ENCODE results near the gene GOLGA1.

Gene GOLGA1

GRCh38 chr9:124880501-124880900, 60.4 kb downstream of the GOLGA1 start:
- no peak for TF ChIP-seq CTCF (IDR thresholded peaks at IDR 0.05; ENCODE audit: control insufficient read depth, insufficient read depth, low read depth, low read length, missing control alignments)
- DNase-seq (ENCODE audit: low read depth) = no peak
- H3K4me3 ChIP-seq (ENCODE audit: control insufficient read depth, low read depth, low read length) = no peak overlapping the region

DNA sequence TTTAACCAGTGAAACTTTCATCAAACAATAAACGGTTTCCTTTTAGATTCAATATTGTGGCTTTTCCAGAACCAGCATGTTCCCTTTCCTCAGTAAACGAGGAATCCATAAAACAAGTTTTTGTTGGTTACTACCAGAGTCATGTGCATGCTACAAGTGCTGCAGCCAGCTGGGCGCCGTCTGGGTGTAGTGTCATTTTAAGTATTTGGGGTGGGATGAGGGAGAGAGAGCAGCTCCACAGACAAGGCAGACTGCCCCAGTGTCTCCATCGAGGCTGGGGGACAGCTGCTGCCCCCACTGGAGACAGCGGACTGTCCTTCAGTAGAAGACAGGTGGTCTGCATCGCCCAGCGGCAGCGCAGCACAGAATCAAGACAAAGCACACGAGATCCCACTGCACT, 61.7 kb downstream of the GOLGA1 start:
- H3K4me3 ChIP-seq (ENCODE audit: control insufficient read depth, low read depth, low read length) = no peak overlapping the region
- TF ChIP-seq CTCF (IDR thresholded peaks at IDR 0.05; ENCODE audit: control insufficient read depth, insufficient read depth, low read depth, low read length, missing control alignments) = no peak
- no peak for DNase-seq (ENCODE audit: low read depth)

DNA sequence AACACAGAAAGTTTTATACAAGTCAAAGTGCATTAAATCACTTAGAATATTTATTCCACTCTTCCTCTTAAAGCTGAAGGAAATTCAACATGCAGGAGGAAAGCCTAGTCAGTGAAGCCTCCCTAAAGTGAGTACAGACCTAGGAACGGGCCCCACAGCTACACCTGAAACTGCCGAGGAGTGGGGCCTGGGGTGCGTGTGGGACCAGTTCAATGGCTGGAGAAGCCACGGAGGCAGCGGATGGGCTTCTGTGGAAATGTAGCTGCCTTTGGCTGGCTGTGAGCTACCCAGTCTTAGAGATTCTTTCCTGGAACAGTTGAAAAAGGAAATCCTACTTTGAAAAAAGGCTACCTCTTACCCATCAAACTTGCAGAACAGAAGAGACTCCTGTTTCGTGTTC, 62.4 kb downstream of the GOLGA1 start:
- no peak for DNase-seq (ENCODE audit: low read depth)
- no peak overlapping the region for H3K4me3 ChIP-seq (ENCODE audit: control insufficient read depth, low read depth, low read length)
- no peak for TF ChIP-seq CTCF (IDR thresholded peaks at IDR 0.05; ENCODE audit: control insufficient read depth, insufficient read depth, low read depth, low read length, missing control alignments)

DNA sequence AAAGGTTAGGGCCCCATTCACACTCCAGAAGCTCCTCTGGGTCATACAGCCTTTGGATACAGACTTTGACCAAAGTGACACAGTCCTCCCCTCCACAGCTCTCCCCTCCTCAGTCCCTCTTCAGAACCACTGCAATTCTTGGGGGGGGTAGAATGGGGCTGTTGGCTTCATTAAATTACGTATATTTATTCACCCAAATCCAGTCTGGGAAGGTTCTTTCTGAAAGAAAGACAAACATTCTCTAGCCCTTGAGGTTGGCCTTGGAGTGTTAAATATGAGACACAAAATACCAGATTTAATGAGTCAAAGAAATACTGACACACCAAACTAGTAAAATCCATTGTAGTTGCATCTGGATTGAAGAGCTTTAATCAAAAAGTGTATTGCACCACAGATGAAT, 62.9 kb downstream of the GOLGA1 start:
- TF ChIP-seq CTCF (IDR thresholded peaks at IDR 0.05; ENCODE audit: control insufficient read depth, insufficient read depth, low read depth, low read length, missing control alignments) = no peak
- H3K4me3 ChIP-seq (ENCODE audit: control insufficient read depth, low read depth, low read length) = no peak overlapping the region
- no peak for DNase-seq (ENCODE audit: low read depth)

DNA sequence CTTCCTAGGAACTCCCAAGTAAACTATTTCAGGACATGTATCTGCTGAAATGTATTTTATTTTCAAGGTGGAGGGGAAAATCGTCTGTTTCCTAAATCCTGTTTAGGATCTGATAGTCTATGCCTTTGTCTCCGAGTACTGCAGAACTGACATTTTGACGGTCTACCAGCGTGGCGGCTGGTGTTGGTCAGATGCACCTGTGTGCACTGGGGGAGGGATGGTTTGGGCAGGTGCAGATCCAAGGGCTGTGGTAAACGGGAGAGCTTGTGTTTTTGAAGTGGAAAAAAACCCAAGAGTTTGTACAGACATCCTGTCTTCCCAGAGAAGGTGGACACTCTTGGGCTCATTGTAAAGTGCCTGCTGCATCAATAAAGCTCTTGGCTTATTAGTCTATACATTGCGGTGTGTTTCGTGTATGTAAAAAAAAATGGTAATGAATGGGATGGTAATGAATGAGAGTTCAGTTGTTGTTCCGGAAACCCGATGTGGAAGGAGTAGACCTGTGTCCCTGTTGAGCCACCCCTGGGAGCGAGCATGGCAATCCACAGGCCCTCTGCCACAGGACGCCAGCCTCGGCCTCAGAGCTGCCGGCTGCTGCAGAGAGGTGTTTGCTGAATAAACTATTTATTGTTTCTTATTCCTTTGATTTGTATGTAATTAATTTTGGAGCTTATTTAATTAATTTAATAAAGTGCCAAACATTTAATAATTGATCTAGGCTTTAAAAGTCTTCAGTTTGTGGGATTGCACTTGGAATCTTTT, 63.7 kb downstream of the GOLGA1 start:
- no peak for DNase-seq (ENCODE audit: low read depth)
- no peak overlapping the region for H3K4me3 ChIP-seq (ENCODE audit: control insufficient read depth, low read depth, low read length)
- no peak for TF ChIP-seq CTCF (IDR thresholded peaks at IDR 0.05; ENCODE audit: control insufficient read depth, insufficient read depth, low read depth, low read length, missing control alignments)

GRCh38 chr9:124875501-124875900, 65.4 kb downstream of the GOLGA1 start:
- TF ChIP-seq CTCF (IDR thresholded peaks at IDR 0.05; ENCODE audit: control insufficient read depth, insufficient read depth, low read depth, low read length, missing control alignments) = no peak
- H3K4me3 ChIP-seq (ENCODE audit: control insufficient read depth, low read depth, low read length) = no peak overlapping the region
- DNase-seq (ENCODE audit: low read depth) = no peak
